ENCODE results near the gene CPNE9. TPM values are rescaled to one million over a fixed set of nuclear protein-coding genes. Genes with fewer than 3 reads are reported as not detected.

CPNE9 gene
- total RNA-seq, 1 donor from 2014 or later: not detected

DNA sequence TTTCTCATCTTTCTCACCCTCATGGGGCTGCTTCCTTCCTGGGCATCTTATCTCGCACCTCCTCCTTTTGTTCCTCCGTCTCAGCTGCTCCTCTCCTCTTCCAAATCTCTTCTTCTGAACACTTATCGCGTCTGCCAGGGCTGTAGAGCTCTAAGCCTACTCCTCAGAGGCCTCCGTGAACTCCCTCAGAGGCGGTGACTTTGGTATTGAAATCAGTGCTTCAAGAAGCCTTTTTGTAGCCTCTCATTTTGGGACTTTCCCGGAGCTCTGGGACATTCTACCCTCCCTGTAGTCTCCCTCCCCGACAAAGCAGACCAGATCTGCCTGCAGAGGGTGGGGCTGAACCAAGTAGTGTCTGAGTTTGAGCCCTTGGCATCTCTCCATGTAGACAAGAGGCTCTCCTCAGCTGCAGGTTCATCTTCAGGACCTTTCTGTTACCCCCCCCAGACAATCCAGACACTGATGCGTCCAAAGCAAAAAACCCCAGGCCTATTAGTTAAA is 17.5 kb upstream of the CPNE9 start:
- no peak overlapping the region for H3K27ac Mint-ChIP-seq (ENCODE audit: unreplicated experiment)
- no peak overlapping the region for H3K4me3 Mint-ChIP-seq (ENCODE audit: unreplicated experiment)
- no peaks in the 10 kb centered on the region for H3K4me1 Mint-ChIP-seq (ENCODE audit: unreplicated experiment)
- TF ChIP-seq, protein P1, sequence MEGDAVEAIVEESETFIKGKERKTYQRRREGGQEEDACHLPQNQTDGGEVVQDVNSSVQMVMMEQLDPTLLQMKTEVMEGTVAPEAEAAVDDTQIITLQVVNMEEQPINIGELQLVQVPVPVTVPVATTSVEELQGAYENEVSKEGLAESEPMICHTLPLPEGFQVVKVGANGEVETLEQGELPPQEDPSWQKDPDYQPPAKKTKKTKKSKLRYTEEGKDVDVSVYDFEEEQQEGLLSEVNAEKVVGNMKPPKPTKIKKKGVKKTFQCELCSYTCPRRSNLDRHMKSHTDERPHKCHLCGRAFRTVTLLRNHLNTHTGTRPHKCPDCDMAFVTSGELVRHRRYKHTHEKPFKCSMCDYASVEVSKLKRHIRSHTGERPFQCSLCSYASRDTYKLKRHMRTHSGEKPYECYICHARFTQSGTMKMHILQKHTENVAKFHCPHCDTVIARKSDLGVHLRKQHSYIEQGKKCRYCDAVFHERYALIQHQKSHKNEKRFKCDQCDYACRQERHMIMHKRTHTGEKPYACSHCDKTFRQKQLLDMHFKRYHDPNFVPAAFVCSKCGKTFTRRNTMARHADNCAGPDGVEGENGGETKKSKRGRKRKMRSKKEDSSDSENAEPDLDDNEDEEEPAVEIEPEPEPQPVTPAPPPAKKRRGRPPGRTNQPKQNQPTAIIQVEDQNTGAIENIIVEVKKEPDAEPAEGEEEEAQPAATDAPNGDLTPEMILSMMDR (IDR thresholded peaks at IDR 0.05): no peak
- no peaks in the 10 kb centered on the region for H3K9me3 Mint-ChIP-seq (ENCODE audit: unreplicated experiment)
- peaks cover 46% of the 10 kb centered on the region for H3K36me3 Mint-ChIP-seq (ENCODE audit: unreplicated experiment)
- H3K27me3 Mint-ChIP-seq (ENCODE audit: unreplicated experiment): no peaks in the 10 kb centered on the region
- no peak for DNase-seq (ENCODE audit: extremely low spot score, unreplicated experiment)

DNA sequence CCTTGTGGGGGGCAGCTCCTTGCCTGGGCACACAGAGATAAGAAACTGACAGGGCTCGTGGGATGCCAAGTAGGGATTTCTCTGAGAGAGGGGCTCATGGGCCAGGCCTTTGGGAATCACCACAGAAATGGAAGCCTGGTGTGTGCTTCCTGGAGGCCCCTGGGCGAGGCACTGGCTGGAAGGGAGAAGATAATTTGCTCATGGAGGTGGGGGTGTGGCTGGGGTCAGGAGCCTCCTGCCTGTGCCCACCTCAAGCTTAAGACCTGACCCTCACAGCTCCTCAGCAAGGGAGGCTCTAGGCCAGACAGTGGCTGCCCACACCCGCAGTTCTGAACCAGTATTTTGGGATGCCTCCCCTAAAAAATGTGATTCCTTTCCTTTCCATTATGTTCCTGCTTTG is 16.9 kb upstream of the CPNE9 start:
- H3K27ac Mint-ChIP-seq (ENCODE audit: unreplicated experiment): no peak overlapping the region
- H3K36me3 Mint-ChIP-seq (ENCODE audit: unreplicated experiment): peaks cover 42% of the 10 kb centered on the region
- H3K27me3 Mint-ChIP-seq (ENCODE audit: unreplicated experiment): no peaks in the 10 kb centered on the region
- DNase-seq (ENCODE audit: extremely low spot score, unreplicated experiment): no peak
- H3K9me3 Mint-ChIP-seq (ENCODE audit: unreplicated experiment): no peaks in the 10 kb centered on the region
- H3K4me1 Mint-ChIP-seq (ENCODE audit: unreplicated experiment): no peaks in the 10 kb centered on the region
- TF ChIP-seq, protein P1 (IDR thresholded peaks at IDR 0.05): no peak
- no peak overlapping the region for H3K4me3 Mint-ChIP-seq (ENCODE audit: unreplicated experiment)

DNA sequence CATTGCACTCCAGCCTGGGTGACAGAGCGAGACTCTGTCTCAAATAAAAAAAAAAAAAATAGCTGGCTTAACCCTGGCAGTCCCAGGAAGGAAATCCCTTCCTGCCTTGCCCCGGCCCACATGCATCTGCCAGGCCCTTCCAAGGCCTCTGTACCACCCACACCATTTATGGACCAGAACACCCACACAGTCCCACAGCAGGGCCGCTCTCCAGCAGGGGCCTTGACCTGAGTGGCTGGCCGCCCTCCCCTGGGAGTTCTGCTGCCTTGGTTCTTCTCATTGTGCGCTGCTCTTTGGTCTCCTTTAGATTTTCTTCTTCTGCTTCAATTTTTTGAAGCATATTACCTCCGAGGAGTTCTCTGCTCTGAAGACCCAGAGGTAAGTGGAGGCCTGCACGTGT is 16.1 kb upstream of the CPNE9 start:
- Mint-ChIP-seq H3K4me1 (ENCODE audit: unreplicated experiment) (no peaks in the 10 kb centered on the region), H3K36me3 (ENCODE audit: unreplicated experiment) (peaks cover 47% of the 10 kb centered on the region), H3K27ac (ENCODE audit: unreplicated experiment) (no peak overlapping the region)

DNA sequence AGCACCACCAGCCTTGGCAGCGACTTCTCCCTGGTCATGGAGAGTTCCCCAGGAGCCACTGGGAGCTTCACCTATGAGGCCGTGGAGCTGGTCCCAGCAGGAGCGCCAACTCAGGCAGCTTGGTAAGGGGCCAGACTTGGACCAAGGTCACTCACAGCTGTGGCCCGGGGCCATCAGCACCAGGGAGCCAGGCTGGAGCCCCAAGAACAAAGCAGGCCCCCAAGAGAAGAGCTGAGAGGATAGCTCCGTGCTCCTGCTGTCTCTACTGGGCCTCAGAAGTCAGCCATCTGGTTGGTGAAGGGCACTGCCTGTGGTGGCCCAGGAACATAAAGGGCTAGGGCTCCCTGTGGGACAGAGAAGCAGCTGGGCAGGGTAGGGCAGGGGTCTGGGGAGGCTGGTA is 14.7 kb upstream of the CPNE9 start:
- Mint-ChIP-seq H3K4me1 (ENCODE audit: unreplicated experiment) (no peaks in the 10 kb centered on the region), H3K27ac (ENCODE audit: unreplicated experiment) (no peak overlapping the region), H3K4me3 (ENCODE audit: unreplicated experiment) (no peak overlapping the region), H3K9me3 (ENCODE audit: unreplicated experiment) (no peaks in the 10 kb centered on the region), H3K36me3 (ENCODE audit: unreplicated experiment) (peaks cover 49% of the 10 kb centered on the region), H3K27me3 (ENCODE audit: unreplicated experiment) (no peaks in the 10 kb centered on the region)
- TF ChIP-seq, protein P1 (IDR thresholded peaks at IDR 0.05): no peak
- DNase-seq (ENCODE audit: extremely low spot score, unreplicated experiment): no peak

More for the DNA sequence above, 16.1 kb upstream of the CPNE9 start:
- Mint-ChIP-seq H3K4me3 (ENCODE audit: unreplicated experiment) (no peak overlapping the region), H3K27me3 (ENCODE audit: unreplicated experiment) (no peaks in the 10 kb centered on the region), H3K9me3 (ENCODE audit: unreplicated experiment) (no peaks in the 10 kb centered on the region)
- DNase-seq (ENCODE audit: extremely low spot score, unreplicated experiment): no peak
- TF ChIP-seq, protein P1 (IDR thresholded peaks at IDR 0.05): no peak

DNA sequence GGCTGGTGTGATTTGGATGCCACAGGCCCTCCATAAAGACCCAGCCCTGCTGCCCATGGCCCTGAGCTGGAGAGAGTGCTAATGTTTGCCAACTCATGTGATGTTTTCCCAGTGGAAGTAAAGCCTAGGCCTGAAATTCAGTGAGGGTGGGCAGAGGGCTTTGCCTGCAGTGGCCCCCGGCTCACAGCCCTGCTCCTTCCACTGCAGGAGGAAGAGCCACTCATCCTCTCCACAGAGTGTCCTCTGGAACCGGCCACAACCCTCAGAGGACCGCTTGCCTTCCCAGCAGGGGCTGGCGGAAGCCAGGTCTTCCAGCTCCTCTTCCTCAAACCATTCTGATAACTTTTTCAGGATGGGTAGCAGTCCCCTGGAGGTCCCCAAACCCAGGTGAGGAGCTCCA is 13.9 kb upstream of the CPNE9 start:
- H3K4me3 Mint-ChIP-seq (ENCODE audit: unreplicated experiment): no peak overlapping the region

More for the DNA sequence above, 13.9 kb upstream of the CPNE9 start:
- Mint-ChIP-seq H3K27ac (ENCODE audit: unreplicated experiment) (no peak overlapping the region), H3K9me3 (ENCODE audit: unreplicated experiment) (no peaks in the 10 kb centered on the region), H3K4me1 (ENCODE audit: unreplicated experiment) (no peaks in the 10 kb centered on the region), H3K36me3 (ENCODE audit: unreplicated experiment) (peaks cover 45% of the 10 kb centered on the region), H3K27me3 (ENCODE audit: unreplicated experiment) (no peaks in the 10 kb centered on the region)
- TF ChIP-seq, protein P1 (IDR thresholded peaks at IDR 0.05): no peak
- DNase-seq (ENCODE audit: extremely low spot score, unreplicated experiment): no peak

Data from osteocyte (in vitro differentiated cells).